GM19328 (cell line): ENCODE measurements around the gene PTPN2.
"Not testable (repeated sequence)": the region's sequence is repeated elsewhere in the genome, so short reads cannot be mapped to it uniquely, and the experiment has no call there.

ENCODE experiments used
- ATAC-seq: cut with Tn5 transposase; IDR thresholded peaks from one replicate; pipeline ENCODE4 v1.9.1; 2021; ENCODE audit warnings: mild to moderate bottlenecking, moderate library complexity; ENCODE audit not compliant: unreplicated experiment

PTPN2 gene

DNA sequence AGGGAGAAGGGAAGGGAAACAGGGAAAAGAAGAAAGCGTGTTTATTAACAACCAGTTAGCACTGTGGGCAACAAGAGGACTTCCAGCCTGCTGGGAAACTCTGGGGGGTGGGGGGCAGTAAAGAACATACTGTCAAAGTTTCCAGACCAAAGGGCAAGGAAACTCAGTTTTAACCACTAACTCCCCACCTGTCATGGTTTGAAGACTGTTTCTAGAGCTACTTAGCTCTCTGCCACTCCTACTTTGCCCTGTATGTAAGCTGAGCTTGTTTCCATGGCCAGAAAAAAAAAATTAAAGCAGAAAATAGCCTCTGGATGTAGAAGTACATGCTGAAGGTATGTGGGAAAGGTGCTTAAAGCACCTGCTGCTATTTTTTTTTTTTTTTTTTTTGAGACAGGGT lies 11.0 kb upstream of the PTPN2 start:
- no peak for ATAC-seq

DNA sequence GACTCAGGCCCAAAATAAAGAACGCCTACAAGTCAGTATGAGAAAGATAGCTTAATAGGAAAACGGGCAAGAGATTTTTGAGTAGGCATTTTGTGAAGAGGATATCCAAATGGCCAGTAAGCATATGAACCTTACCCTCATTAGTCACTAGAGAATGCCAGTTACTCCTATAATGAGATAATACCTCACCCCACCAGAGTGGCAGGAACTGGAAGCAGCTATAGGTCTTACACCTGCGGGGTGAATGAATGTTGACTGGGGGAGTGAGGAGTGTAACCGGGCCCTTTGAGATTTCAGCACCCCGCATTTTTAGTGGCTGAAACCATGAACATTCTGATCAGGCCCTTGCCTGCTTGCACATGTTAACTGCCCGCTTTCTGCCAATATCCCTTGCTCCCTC lies 7.5 kb upstream of the PTPN2 start:
- no peak for ATAC-seq

DNA sequence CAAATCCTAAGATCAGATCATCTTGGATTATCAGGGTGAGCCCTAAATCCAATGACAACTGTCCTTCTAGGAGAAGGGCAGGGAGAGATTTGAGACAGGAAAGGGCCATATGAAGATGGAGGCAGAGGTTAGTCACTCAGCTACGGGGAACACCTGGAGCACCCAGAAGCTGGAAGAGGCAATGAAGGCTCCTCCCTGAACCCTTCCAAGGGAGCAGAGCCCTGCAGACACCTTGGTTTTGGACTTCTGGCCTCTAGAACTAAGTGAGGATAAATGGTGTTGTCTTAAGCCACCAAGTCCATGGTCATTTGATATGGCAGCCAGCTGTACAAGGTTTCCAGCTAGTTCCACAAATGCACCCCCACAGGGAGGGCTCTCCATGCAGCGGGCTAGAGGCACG lies 6.9 kb upstream of the PTPN2 start:
- ATAC-seq = no peak

GRCh38 chr18:12886498-12887126 lies 2.6 kb upstream of the PTPN2 start:
- no peak for ATAC-seq

DNA sequence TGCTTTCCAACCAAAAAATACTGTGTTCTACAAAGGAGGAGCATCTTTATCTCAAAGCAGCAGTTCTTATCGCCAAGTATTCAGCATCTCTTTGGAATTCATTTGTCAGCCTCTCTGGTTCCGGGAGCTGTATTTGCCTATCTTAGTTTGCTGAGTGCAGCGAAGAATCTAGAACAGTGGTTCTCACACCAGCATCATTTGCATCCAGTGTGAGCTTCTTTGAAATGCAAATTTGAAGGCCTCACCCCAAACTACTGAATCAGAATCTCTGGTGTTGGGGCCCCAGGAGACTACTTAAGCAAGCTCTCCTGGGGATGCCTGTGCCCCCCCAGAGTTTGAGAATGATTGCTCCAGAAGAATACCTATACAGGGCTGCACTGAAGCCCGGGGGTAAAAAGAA lies 1.5 kb upstream of the PTPN2 start:
- ATAC-seq = no peak

- ATAC-seq = no peak
Measured at GRCh38 chr18:12884406-12885323, 628 bp upstream of the PTPN2 start.

- ATAC-seq = peak; percentile 2
Measured at GRCh38 chr18:12883372-12883683, 709 bp downstream of the PTPN2 start.

- no peak for ATAC-seq
Measured at GRCh38 chr18:12882453-12883371, 1.3 kb downstream of the PTPN2 start.

- ATAC-seq = no peak
Measured at GRCh38 chr18:12880541-12880910, 3.5 kb downstream of the PTPN2 start.

DNA sequence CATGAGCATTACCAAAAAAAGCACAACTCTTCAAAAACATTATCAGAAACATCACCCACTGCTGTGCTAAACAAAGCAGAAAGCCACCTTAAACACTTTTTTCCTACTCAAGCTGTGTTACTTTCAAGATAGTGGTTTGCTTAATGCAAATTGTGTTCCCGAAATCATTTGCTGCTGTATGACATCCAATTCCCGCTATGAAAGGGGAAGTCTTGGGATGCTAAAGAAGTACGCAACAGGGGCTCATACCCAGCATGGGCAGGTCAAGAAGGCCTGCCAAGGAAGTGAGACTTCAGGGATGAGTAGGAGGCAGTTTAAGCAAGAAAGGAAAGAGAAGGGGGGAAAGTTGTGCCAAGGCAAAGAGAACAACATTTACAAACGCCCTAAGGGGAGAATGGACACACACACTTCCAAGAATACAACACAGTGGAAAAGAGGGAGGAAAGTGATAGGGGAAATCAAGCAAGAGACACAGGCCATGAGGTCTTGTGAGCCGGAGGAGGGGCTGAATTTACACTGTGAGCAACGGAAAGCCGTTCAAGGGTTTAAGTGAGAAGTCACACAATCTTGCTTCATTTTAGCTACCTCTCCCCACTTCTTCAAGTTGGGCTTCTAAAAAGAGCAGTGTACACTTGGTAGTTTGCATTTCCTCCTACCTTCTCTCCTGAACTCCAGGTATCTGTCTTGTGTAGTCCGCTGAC lies 4.0 kb downstream of the PTPN2 start:
- no peak for ATAC-seq

DNA sequence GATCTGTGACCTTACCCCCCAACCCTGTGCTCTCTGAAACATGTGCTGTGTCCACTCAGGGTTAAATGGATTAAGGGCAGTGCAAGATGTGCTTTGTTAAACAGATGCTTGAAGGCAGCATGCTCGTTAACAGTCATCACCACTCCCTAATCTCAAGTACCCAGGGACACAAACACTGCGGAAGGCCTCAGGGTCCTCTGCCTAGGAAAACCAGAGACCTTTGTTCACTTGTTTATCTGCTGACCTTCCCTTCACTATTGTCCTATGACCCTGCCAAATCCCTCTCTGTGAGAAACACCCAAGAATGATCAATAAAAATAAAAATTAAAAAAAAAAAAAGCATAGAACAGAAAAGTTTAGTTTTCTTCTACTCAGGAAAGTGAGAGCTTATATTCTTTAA lies 9.0 kb downstream of the PTPN2 start:
- not testable (repeated sequence) for ATAC-seq

- not testable (repeated sequence) for ATAC-seq
Measured at GRCh38 chr18:12873961-12874567, 10.0 kb downstream of the PTPN2 start.

- no peak for ATAC-seq
Measured at GRCh38 chr18:12872408-12872807, 11.6 kb downstream of the PTPN2 start.

DNA sequence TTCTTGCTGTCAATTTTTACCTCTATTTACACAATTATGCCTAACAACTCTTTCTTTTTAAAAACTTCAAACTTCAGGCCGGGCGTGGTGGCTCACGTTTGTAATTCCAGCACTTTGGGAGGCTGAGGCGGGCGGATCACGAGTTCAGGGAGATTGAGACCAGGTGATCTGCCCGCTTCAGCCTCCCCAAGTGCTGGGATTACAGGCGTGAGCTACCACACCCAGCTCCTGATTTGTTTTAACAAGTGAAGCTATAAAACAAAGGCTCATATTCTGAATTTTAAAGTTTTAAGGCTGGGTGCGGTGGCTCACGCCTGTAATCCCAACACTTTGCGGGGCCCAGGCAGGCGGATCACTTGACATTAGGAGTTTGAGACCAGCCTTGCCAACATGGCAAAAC lies 15.5 kb downstream of the PTPN2 start:
- ATAC-seq = no peak

DNA sequence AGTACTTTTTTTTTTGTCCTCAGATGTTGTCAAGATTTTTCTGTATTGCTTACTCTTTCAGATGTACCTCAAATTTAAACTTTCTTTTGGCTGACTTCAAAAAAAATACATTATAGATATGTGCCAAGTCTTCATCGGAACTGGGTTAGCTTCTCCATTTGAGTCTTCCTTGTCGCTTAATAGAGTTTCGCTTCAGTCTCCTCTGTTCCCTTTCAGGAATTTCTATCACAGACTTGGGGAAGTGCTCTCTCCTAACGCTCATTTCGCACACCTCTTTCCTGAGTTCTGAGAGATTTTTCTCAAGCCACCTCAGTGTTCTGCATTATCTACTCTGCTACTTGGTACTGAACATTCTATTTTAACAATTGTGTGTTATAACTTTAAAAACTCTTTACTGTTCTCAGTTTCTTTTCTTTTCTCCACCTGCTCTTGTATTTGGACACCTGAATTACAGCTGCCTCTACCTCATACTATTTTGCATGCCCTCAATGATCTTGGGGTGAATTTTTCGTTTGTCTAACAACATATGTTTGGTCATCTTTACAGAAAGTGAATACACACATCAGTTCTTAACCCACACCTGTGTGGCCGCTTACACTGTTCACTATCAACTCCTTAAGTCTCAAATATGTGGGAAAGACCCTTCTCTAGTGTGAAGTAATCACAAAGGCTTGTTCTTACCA lies 16.5 kb downstream of the PTPN2 start:
- ATAC-seq = no peak

DNA sequence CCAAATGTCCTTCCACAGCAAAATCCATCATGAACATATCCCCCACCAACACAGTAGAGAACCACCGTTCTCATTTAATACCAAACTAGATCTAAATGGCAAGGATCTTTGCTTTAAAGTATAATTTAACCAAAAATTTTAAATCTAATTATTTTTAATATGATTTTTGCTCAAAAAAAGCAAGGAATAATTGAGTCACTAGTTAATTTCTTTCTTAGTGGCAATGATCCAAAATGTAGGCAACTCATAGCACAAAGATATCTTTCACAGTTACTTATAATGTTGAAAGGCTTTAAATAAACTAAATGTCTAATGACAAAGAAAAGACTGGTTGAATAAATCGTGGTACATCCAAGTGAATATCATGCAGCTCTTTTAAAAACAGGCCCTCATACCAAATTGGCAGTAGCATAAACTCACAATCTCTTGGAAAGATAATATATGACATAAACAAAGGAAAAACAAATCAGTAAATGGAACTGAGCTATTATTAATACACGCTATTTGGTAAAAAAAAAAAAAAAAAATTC lies 20.3 kb downstream of the PTPN2 start:
- ATAC-seq = no peak

GRCh38 chr18:12862874-12863482 lies 21.1 kb downstream of the PTPN2 start:
- no peak for ATAC-seq

DNA sequence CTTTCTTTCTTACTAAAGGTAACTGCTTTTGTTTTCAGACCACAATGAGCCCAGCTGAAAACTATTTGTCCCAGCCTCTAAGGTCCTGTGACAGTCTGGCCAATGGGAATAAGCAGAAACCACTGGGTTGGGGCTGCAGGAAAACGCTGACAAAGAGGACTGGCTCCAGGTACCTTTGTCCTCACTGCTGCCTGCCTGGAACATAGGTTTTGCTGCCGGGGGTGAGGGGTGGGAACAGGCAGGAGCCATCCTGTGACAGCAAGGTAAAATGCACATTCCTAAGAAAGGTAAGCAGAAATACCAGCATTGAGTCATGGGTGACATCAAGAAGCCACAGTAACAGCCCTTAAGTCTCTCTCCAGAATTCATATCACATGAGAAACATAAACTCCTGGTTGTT lies 21.6 kb downstream of the PTPN2 start:
- no peak for ATAC-seq

DNA sequence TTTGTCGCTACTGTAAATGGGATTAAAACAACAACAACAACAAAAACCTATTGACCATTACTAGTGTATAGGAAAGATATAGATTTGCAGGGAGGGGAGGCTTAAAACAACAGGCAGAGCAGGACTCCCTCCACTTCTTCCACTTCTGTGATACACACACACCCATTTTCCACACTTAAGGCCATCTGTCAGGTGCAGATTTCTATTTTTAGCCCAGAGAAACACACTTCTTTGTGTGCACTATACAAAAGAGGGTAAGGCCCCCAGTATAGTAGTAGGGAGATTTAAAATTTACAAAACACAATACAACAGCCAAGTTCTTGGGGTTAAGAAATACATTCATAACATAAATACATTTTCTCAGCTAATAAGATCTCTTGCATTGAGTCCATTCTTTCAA lies 22.4 kb downstream of the PTPN2 start:
- no peak for ATAC-seq
